Measurements from ENCODE around the gene ASB11.

GRCh38 chrX:15315509-15315908 is at the start of gene ASB11:
- TF ChIP-seq CTCF (IDR thresholded peaks at IDR 0.05; ENCODE audit: poor library complexity, severe bottlenecking) (no peak), EZH2 (IDR thresholded peaks at IDR 0.05; ENCODE audit: borderline replicate concordance, insufficient read depth, low read length, poor library complexity, severe bottlenecking) (no peak), SMC3 (conservative IDR thresholded peaks at IDR 0.05; ENCODE audit: poor library complexity) (no peak), EP300 (conservative IDR thresholded peaks at IDR 0.05; ENCODE audit: poor library complexity, severe bottlenecking) (no peak), MXI1 (conservative IDR thresholded peaks at IDR 0.05; ENCODE audit: poor library complexity, severe bottlenecking) (no peak), REST (IDR thresholded peaks at IDR 0.05; ENCODE audit: borderline replicate concordance) (no peak), POLR2AphosphoS5 (IDR thresholded peaks at IDR 0.05) (no peak), RAD21 (conservative IDR thresholded peaks at IDR 0.05) (no peak), TAF1 (IDR thresholded peaks at IDR 0.05; ENCODE audit: low read depth) (no peak)
